GM10248 (cell line): ENCODE results near the gene SERPINA4.

Source experiments
- CTCF ChIA-PET: fragments of 300-600 bp; sonication (Branson Sonifier 250); formaldehyde crosslinking; extraction: SDS; loops from one replicate; lab custom pipeline; 2021; ENCODE audit warnings: antibody characterized with exemption; lab: Yijun Ruan, JAX
- POLR2A ChIA-PET: fragments of 350-650 bp; sonication (Branson Sonifier 250); formaldehyde crosslinking; extraction: SDS; loops from one replicate; lab custom pipeline; 2020; ENCODE audit warnings: antibody characterized with exemption; lab: Yijun Ruan, JAX
- DNase-seq: peaks from one replicate; pipeline ENCODE4 v3.0.0; 2012; ENCODE audit errors: extremely low spot score
- TF ChIP-seq, protein P1 (sequence below): IDR thresholded peaks from 2 replicates; pipeline ENCODE4 v1.5.1; 2012; ENCODE audit warnings: mild to moderate bottlenecking, low read depth; ENCODE audit errors: extremely low read depth, missing control alignments, control extremely low read depth

SERPINA4 gene

DNA sequence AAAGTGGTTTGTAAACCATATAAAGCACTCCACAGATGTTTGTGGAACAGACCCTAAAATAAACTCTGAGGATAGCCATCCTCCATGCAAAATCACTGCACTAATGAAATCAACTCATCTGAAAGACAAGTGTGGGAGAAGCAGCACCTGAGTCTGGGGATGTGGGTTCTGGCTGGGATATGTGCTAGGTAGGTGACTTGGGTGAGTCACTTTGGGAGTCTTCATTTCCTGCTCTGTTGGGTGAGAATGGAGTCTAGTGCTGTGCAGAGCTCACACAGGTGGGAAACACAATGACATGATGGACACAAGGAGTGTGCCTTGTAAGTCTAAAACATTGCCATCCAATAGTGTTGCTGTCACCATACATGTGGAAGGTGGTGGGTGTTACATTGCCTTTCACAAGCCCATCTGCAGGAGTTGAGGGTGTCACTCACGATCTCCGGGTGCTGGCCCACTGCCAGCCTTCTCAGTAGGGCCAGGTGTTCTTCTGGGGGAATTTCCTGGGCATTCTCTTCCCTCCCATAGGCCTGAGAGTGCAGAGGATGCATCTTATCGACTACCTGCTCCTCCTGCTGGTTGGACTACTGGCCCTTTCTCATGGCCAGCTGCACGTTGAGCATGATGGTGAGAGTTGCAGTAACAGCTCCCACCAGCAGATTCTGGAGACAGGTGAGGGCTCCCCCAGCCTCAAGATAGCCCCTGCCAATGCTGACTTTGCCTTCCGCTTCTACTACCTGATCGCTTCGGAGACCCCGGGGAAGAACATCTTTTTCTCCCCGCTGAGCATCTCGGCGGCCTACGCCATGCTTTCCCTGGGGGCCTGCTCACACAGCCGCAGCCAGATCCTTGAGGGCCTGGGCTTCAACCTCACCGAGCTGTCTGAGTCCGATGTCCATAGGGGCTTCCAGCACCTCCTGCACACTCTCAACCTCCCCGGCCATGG lies 2.0 kb downstream of the SERPINA4 start:
- DNase-seq = no peak
- POLR2A ChIA-PET = no interaction called here
- CTCF ChIA-PET = interaction anchor here (1.0 to 4.3 kb wide), 5 partner anchors 13 to 129 kb away, joined by 3 to 28 read pairs (median 4); no protein-coding TSS in a partner anchor
- TF ChIP-seq, protein P1, sequence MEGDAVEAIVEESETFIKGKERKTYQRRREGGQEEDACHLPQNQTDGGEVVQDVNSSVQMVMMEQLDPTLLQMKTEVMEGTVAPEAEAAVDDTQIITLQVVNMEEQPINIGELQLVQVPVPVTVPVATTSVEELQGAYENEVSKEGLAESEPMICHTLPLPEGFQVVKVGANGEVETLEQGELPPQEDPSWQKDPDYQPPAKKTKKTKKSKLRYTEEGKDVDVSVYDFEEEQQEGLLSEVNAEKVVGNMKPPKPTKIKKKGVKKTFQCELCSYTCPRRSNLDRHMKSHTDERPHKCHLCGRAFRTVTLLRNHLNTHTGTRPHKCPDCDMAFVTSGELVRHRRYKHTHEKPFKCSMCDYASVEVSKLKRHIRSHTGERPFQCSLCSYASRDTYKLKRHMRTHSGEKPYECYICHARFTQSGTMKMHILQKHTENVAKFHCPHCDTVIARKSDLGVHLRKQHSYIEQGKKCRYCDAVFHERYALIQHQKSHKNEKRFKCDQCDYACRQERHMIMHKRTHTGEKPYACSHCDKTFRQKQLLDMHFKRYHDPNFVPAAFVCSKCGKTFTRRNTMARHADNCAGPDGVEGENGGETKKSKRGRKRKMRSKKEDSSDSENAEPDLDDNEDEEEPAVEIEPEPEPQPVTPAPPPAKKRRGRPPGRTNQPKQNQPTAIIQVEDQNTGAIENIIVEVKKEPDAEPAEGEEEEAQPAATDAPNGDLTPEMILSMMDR = no peak

DNA sequence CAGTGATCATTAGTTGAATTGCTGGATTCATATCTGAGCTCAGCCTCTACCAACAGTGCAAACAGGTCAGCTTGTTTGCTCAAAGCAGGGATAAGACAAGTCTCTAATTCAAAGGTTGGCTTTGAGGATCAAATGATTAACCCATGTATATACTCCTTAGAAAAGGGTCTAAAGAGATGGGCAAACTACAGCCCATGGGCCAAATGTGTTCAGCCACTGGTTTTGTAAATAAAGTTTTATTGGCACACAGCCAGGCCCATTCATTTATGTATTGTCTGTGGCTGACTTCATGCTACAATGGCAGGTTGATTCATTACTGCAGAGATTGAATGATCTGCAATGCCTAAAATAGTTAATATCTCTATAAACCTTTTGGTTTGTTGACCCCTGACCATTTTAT lies 3.1 kb downstream of the SERPINA4 start:
- no peak for DNase-seq
- CTCF ChIA-PET = interaction anchor here (0.9 to 1.7 kb wide), 5 partner anchors 14 to 78 kb away, joined by 3 to 5 read pairs (median 3); no protein-coding TSS in a partner anchor
- POLR2A ChIA-PET = no interaction called here
- TF ChIP-seq, protein P1 = no peak

DNA sequence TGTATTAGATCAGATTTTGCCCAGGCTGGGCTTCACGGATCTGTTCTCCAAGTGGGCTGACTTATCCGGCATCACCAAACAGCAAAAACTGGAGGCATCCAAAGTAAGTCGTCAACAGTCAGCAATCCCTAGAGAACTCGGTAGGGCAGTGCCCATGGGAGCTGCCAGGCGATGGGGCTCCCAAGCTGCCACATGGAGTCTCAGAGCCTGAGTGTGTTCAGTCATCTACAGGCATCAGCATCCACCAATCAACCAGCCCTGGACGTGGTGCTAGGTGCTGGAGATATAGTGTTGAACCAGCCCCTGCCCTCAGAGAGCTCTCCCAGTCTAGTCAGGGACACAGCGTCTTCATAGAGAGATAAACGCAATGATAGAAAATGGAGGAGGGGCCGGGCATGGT lies 6.9 kb downstream of the SERPINA4 start:
- ChIA-PET CTCF (interaction anchor here (1.4 to 2.4 kb wide), 2 partner anchors 8 to 19 kb away, joined by 3 to 7 read pairs; no protein-coding TSS in a partner anchor), POLR2A (no interaction called here)
- no peak for DNase-seq
- TF ChIP-seq, protein P1 = no peak

DNA sequence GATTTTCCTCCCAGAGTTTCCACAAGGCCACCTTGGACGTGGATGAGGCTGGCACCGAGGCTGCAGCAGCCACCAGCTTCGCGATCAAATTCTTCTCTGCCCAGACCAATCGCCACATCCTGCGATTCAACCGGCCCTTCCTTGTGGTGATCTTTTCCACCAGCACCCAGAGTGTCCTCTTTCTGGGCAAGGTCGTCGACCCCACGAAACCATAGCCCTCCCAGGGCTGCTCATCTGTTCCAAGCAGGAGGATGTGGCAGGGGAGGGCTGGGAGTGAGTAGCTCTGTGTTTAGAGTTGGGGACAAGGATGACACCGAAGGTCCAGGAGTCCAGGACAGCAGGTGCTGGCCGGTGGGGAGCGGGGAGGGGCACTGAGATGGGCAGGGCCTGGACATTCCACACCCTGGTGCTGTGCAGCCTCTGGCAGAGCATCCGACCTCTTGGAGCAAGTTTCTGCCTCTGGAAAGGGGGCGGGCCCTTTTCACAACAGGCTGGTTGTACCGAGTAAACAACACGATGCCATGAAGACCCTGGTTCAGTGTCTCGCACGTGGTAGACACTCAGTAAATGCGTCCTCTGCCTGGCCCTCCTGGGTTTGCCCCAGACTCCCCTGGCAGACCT lies 8.2 kb downstream of the SERPINA4 start:
- DNase-seq = no peak
- ChIA-PET CTCF (interaction anchor here (0.8 to 2.4 kb wide), 2 partner anchors 15 to 20 kb away, joined by 3 to 7 read pairs; no protein-coding TSS in a partner anchor), POLR2A (no interaction called here)
- TF ChIP-seq, protein P1 = no peak

DNA sequence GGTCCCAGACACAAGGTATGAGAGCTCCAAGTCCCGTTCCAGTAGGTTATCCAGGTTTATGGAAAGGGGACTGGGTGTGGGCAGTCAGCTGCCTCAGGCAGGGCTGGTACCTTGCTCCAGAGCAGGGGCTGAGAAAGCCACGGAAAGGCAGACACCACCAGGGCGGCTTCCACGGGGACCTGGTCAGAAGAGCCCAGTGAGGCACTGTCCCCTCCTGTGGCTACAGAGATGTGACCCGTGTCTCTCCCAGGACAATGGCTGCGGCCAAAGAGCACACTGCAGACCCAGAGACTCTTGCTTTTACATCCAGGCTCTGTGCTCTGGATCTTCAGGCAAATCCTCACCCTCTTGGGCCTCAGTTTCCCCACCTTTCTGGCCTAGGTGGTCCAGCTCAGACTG lies 8.8 kb downstream of the SERPINA4 start:
- TF ChIP-seq, protein P1 = no peak
- ChIA-PET CTCF (interaction anchor here (1.9 kb wide), 1 partner anchor 21 kb away, joined by 6 read pairs; no protein-coding TSS in a partner anchor), POLR2A (no interaction called here)
- no peak for DNase-seq

DNA sequence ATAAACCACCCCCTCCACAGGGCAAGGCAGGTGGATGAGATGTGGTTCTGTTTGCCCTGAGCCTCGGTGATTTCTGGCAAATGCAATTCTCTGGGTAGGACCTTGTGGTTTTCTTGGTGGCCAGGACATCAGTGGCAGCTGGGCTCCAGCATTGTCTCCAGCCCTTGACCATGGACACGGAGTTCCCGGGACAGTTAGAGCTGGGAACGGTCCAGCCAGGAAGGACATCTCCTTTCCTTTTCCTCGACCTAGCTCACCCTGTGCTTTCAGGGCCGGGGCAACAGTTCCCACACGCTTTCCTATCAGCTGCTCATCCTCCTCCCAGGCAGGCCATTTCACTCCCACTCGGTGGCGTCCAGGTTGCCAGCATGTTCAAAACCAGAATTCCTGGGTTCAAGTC lies 9.2 kb downstream of the SERPINA4 start:
- DNase-seq = no peak
- TF ChIP-seq, protein P1 = no peak
- ChIA-PET POLR2A (no interaction called here), CTCF (interaction anchor here (1.9 kb wide), 1 partner anchor 21 kb away, joined by 6 read pairs; no protein-coding TSS in a partner anchor)
